Left lobe of liver (tissue), 2 donors: Measurements from ENCODE around the gene PBRM1. TPM values are rescaled to one million over a fixed set of nuclear protein-coding genes. Genes with fewer than 3 reads are reported as not detected.
"Not testable (repeated sequence)": the region's sequence is repeated elsewhere in the genome, so short reads cannot be mapped to it uniquely, and the experiment has no call there.

Experiments
- ATAC-seq: fragments of 200-7000 bp; cut with Tn5 transposase; one replicate; pipeline ENCODE4 v1.9.1; 2020; ENCODE audit warnings: mild to moderate bottlenecking, moderate library complexity
- DNase-seq: peaks from one replicate; pipeline ENCODE4 v3.0.0-alpha.2; 2020; ENCODE audit warnings: low spot score
- total RNA-seq: library from RNA; stranded (reverse); gene quantifications from one replicate; pipeline ENCODE4 v1.2.1, GENCODE V29; 2021
- donor health status: DM: no; HTN: no; CAD: no; lungs with moderate emphysema.
- donor health status: DM: no; HTN: yes; CAD: no.

PBRM1 gene
- 15.3 TPM for total RNA-seq

GRCh38 chr3:52685709-52686691 is at the start of gene PBRM1, which contains the start of gene GNL3:
PBRM1 (minus strand) TSS chr3:52685913.
GNL3 (plus strand) TSS chr3:52686032; CDS start chr3:52686093, 61 bp downstream.
- DNase-seq (peak; percentile 96), ATAC-seq (peak; percentile 82)

GRCh38 chr3:52733256-52733891 is 47.7 kb upstream of the PBRM1 start:
- no peak for DNase-seq
- no peak for ATAC-seq

- no peak for ATAC-seq
- no peak for DNase-seq
Measured at GRCh38 chr3:52731590-52731989, 45.9 kb upstream of the PBRM1 start.

- no peak for DNase-seq
- no peak for ATAC-seq
Measured at GRCh38 chr3:52730681-52731080, 45.0 kb upstream of the PBRM1 start.

- ATAC-seq, DNase-seq: not testable (repeated sequence)
Measured at GRCh38 chr3:52728753-52729152, 43.0 kb upstream of the PBRM1 start.

GRCh38 chr3:52724511-52724910 is 38.8 kb upstream of the PBRM1 start:
- ATAC-seq: peak; percentile 92
- no peak for DNase-seq

DNA sequence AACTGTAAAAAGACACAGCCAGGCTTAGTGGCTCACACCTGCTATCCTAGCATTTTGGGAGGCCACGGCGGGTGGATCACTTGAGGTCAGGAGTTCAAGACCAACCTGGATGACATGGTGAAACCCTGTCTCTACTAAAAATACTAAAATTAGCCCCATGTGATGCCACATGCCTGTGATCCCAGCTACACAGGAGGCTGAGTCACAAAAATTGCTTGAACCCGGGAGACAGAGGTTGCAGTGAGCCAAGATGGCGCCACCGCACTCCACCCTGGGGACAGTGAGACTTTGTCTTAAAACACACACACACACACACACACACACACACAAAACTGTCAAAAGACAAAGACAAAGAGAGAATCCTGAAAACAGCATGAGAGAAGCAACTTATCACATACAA is 38.2 kb upstream of the PBRM1 start:
- DNase-seq: no peak
- no peak for ATAC-seq

DNA sequence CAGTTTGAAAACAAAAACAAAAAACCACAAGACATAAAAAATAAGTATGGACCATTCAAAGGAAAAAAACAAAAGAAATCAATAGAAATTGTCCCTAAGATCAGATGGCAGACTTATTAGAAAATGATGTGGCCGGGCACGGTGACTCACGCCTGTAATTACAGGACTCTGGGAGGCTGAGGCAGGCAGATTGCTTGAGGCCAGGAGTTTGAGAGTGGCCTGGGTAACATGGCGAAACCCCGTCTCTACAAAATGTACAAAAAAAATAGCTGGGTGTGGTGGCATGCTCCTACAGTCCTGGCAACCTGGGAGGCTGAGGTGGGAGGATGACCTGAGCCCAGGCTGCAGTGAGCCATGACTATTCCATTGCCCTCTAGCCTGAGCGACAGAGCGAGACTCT is 36.8 kb upstream of the PBRM1 start:
- no peak for ATAC-seq

DNA sequence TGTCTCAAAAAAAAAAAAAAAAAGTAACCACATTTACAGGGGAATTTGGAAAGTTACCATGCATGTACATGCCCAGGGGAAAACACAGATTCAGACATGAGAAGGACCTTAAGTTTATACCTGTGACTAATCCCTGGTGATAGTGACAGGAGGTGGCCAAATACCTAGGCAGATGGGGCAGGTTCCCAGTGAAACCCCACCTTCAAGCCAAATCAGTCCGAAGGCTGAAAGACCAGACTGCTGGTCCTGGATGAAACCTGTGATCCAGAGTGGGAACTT is 36.0 kb upstream of the PBRM1 start:
- DNase-seq (no peak), ATAC-seq (no peak)

More for the DNA sequence above, 36.8 kb upstream of the PBRM1 start:
- DNase-seq: no peak

GRCh38 chr3:52721002-52721729 is 35.5 kb upstream of the PBRM1 start:
- DNase-seq: no peak
- ATAC-seq: peak; percentile 14

DNA sequence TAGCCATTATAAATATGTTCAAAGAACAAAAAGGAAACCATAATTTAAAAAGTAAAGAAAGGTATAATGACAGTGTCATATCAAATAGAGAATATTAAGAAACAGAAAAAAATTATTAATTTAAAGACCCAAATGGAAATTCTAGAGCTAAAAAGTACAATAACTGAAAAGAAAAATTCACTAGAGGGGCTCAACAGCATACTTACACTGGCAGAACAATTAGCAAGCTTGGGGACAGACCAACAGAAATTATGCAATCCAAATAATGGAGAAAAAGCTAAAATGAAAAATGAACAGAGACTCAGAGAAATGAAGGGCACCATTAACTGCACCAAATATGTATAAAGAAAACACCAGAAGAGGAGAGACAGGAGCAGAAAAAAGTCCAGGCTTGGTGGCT is 33.9 kb upstream of the PBRM1 start:
- no peak for ATAC-seq
- DNase-seq: no peak

- no peak for ATAC-seq
- DNase-seq: no peak
Measured at GRCh38 chr3:52715714-52716305, 30.1 kb upstream of the PBRM1 start.

GRCh38 chr3:52714335-52715302 is 28.9 kb upstream of the PBRM1 start:
- ATAC-seq: peak; percentile 72
- DNase-seq: peak; percentile 53

DNA sequence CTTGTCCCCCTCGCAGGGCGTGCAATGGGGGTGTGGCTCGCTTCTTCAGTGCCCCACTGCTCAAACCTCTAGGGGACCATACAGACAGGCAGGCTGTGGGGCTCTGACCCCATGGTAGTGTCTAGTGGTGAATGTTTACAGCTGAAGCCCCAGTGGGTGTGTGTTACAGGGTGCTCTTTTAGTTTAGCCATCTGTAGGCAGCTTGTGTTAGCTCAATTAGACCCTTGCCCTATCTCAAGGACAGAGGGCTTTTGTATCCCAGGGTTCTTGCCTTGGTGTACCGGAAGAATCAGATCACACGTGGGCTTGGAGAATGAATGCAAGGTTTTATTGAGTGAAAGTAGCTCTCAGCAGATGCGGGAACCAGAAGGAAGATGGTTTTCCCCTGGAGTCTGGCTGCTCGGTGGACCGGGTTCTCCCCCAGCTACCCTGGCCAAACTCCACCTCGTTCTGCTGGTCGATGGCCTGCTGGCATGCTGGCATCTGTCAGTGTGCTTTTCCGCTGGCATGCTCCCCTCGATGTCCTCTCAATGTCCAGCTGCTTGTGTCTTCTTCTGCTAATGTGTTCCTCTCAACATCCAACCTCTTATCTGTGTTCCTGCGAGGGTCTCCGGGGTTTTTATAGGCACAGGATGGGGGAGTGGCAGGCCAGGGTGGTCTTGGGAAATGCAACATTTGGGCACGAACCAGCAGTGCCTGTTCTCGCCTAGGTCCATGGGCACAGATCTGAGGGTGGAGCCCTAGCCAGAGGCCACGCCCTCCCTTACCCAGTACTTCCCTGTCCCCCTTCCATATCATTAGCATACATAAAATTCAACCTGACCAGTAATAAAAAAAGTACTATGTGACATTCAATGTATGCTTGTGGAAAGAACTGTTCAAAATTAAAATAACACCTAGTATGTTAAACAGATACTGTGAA is 26.8 kb upstream of the PBRM1 start:
- DNase-seq (peak; percentile 85), ATAC-seq (peak; percentile 92)

- DNase-seq: no peak
- ATAC-seq: no peak
Measured at GRCh38 chr3:52710512-52710911, 24.8 kb upstream of the PBRM1 start.

DNA sequence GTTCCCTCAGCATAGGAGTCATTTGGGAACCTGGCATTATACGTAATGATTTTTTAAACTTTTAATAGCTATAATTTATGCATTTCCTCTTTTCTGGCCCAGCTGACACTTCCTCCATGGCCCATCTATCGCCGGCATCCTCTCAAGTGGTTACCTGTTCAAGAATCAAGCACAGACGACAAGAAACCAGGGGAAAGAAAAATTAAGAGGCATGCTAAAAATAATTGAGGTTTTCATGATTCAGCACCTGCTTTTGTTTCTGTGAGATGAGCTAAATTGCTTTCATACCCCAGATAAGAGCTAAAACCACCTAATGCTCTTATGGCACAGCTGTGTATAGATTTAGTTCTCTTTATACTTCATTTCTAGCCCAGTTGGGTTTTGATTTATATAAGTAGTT is 21.9 kb upstream of the PBRM1 start:
- no peak for ATAC-seq
- no peak for DNase-seq

GRCh38 chr3:52705688-52706686 is 20.3 kb upstream of the PBRM1 start, which contains the start of the genes GLT8D1 and SPCS1:
GLT8D1 (minus strand) TSS chr3:52705791; CDS start chr3:52700460, 5,331 bp downstream.
SPCS1 (plus strand) TSS chr3:52706106; CDS start chr3:52706247, 141 bp downstream.
- DNase-seq (peak; percentile 89), ATAC-seq (peak; percentile 86)

DNA sequence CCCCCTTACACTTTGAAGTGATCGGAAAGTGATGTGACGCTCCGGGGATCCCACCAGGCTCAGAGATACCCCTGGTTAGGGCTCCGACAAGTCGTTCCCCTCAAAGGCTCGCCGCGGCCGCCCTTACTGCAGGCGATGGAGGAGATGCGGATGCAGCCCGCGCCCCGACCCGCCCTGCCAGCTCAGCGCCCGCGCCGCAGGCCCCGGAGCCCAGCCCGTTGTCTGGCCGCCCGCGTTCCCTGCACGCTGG is 19.6 kb upstream of the PBRM1 start:
- DNase-seq: no peak
- ATAC-seq: no peak
